IPS-20b (cell line): Measurements from ENCODE around the gene S100A7A.

Experiments
- H3K27ac ChIP-seq: one replicate; pipeline ENCODE4 v1.5.1; 2013; ENCODE audit warnings: low read length
- H3K27me3 ChIP-seq: 2 replicates; pipeline ENCODE4 v1.6.1; 2013; ENCODE audit warnings: mild to moderate bottlenecking, low read length, inconsistent platforms; ENCODE audit not compliant: insufficient read depth
- H3K36me3 ChIP-seq: 2 replicates; pipeline ENCODE4 v1.6.1; 2013; ENCODE audit warnings: low read depth, mild to moderate bottlenecking, inconsistent platforms, low read length, moderate library complexity; ENCODE audit not compliant: insufficient read depth
- H3K4me1 ChIP-seq: 2 replicates; pipeline ENCODE4 v1.6.1; 2013; ENCODE audit warnings: mild to moderate bottlenecking, control low read depth, inconsistent platforms, low read length, moderate library complexity; ENCODE audit not compliant: insufficient read depth
- H3K4me3 ChIP-seq: 2 replicates; pipeline ENCODE4 v1.5.1; 2013; ENCODE audit warnings: mild to moderate bottlenecking, low read length, inconsistent platforms
- H3K9ac ChIP-seq: 2 replicates; pipeline ENCODE4 v1.6.1; 2013; ENCODE audit warnings: low read depth, mild to moderate bottlenecking, inconsistent platforms, low read length, moderate library complexity
- H3K9me3 ChIP-seq: 2 replicates; pipeline ENCODE4 v1.6.1; 2013; ENCODE audit warnings: mild to moderate bottlenecking, low read depth, low read length, inconsistent platforms; ENCODE audit not compliant: insufficient read depth

S100A7A gene

GRCh38 chr1:153415850-153416570 is at the start of gene S100A7A:
Gene S100A7A (plus strand): TSS chr1:153416520. CDS start chr1:153418083, 1,563 bp downstream.
- no peak within 1 kb of the TSS for H3K27ac ChIP-seq
- no peaks in the 10 kb centered on the region for H3K27me3 ChIP-seq
- no peaks in the 10 kb centered on the region for H3K36me3 ChIP-seq
- no peaks in the 10 kb centered on the region for H3K9me3 ChIP-seq
- H3K4me3 ChIP-seq: no peak within 1 kb of the TSS
- no peak within 1 kb of the TSS for H3K9ac ChIP-seq
- no peaks in the 10 kb centered on the region for H3K4me1 ChIP-seq

GRCh38 chr1:153367090-153367489 is 49.2 kb upstream of the S100A7A start:
- Histone ChIP-seq H3K9ac (no peak overlapping the region), H3K36me3 (no peaks in the 10 kb centered on the region), H3K9me3 (no peaks in the 10 kb centered on the region), H3K27me3 (no peaks in the 10 kb centered on the region), H3K27ac (no peak overlapping the region), H3K4me3 (no peak overlapping the region), H3K4me1 (no peaks in the 10 kb centered on the region)

- H3K9me3 ChIP-seq: no peaks in the 10 kb centered on the region
- no peaks in the 10 kb centered on the region for H3K27me3 ChIP-seq
- no peak overlapping the region for H3K4me3 ChIP-seq
- no peaks in the 10 kb centered on the region for H3K36me3 ChIP-seq
- no peak overlapping the region for H3K27ac ChIP-seq
- no peaks in the 10 kb centered on the region for H3K4me1 ChIP-seq
- H3K9ac ChIP-seq: no peak overlapping the region
Measured at GRCh38 chr1:153368495-153368894, 47.8 kb upstream of the S100A7A start.

DNA sequence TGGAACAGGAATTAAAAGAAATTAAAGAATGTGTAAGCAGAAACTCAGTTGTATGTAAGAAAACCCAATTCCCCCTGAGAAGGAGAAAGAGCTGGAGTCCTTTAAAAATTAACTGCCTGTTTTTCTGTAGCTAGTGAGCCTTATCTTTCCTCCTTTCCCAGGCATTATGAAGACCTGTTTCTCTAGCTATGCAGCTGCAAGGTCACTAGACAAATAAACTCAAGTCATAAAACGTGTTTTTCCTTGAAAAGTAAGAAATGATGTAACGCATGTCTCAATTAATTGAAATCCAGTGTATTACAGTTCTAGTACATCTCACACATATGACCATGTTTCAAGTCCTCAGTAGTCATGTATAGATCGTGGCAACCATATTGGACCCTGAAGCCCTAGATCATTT is 46.2 kb upstream of the S100A7A start:
- H3K27me3 ChIP-seq: no peaks in the 10 kb centered on the region
- H3K9me3 ChIP-seq: no peaks in the 10 kb centered on the region
- no peak overlapping the region for H3K4me3 ChIP-seq
- no peaks in the 10 kb centered on the region for H3K4me1 ChIP-seq
- no peak overlapping the region for H3K27ac ChIP-seq
- H3K36me3 ChIP-seq: no peaks in the 10 kb centered on the region
- no peak overlapping the region for H3K9ac ChIP-seq

DNA sequence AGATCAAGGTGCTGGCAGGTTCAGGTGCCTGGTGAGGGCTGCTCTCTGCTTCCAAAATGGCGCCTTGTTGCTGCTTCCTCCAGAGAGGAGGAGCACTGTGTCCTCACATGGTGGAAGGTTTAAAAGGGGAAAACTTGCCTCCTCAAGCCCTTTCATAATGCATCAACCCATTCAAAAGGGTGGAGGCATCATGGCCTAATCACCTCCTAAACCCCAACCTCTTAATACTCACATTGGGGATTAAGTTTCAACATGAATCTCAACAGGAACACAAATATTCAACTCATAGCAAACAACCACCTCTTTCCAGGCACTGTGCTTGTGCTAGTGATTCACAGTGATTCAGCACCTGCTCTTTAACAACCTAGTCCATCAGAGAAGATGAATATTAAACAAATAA is 45.1 kb upstream of the S100A7A start:
- Histone ChIP-seq H3K36me3 (no peaks in the 10 kb centered on the region), H3K9me3 (no peaks in the 10 kb centered on the region), H3K27ac (no peak overlapping the region), H3K4me3 (no peak overlapping the region), H3K4me1 (no peaks in the 10 kb centered on the region), H3K9ac (no peak overlapping the region), H3K27me3 (no peaks in the 10 kb centered on the region)

DNA sequence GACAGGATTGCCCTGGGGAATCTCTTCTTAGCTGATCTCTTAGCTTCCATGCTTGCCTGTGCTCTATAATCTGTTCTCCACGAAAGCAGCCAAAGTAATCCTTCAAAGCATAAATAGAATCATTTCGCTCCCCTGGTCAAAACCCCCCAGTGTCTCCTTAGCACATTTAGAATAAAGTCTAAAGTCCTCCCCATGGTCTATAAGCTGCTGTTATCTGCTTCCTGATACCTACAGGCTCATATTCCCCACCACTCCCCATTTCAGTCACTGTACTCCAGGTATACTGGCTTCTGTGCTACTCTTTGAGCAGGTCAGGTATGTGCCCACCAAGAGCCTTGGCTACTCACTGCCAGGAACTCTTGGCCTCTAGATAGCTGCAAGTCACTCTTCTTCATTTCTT is 43.7 kb upstream of the S100A7A start:
- Histone ChIP-seq H3K9ac (no peak overlapping the region), H3K36me3 (no peaks in the 10 kb centered on the region), H3K9me3 (no peaks in the 10 kb centered on the region), H3K27ac (no peak overlapping the region), H3K27me3 (no peaks in the 10 kb centered on the region), H3K4me1 (no peaks in the 10 kb centered on the region), H3K4me3 (no peak overlapping the region)

DNA sequence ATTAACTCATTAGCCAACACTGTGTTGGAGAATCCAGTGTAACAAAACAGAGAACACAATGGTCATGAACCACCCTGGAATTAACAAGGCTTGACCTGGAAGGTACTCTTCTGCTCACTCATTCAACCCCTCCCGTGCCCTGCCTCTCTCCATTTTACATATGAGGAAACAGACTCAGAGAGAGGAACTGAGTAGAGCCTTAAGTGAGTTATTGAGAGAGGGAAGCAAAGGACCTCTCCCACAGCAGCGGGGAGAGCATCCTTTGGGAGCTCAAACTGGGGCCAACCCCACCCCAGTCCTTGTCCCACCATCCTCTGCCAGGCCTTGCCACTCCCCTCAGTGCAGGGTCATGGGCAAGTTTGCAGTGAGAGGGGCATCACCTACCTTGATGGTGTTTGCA is 42.2 kb upstream of the S100A7A start:
- no peak overlapping the region for H3K9ac ChIP-seq
- H3K36me3 ChIP-seq: no peaks in the 10 kb centered on the region
- H3K4me3 ChIP-seq: no peak overlapping the region
- no peak overlapping the region for H3K27ac ChIP-seq
- no peaks in the 10 kb centered on the region for H3K27me3 ChIP-seq
- H3K4me1 ChIP-seq: no peaks in the 10 kb centered on the region
- no peaks in the 10 kb centered on the region for H3K9me3 ChIP-seq

DNA sequence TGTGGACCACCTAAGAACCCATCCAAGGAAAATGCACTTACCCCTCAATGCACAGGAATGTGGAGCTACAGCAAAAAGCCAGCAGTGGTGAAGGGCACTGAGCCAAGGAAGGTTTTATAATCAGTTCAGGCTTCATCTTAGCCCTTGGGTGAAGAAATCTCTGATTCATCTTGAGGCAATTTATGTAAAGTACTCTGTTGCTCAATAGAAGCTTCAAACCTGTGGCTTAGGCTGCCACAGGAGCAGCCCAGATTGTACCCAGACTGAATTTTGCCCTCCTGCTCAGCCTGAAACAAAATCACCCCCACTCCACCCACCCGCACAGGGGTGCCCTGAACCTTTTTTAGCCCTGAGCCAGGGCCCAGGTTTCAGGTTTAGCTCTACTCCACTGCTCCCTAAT is 40.8 kb upstream of the S100A7A start, which contains the start of gene S100A12:
Gene S100A12, minus strand, starts transcription at position 111 of the 400 bp plus-strand sequence. CDS start 1,029 bp downstream, outside the sequence.
- Histone ChIP-seq H3K9me3 (no peaks in the 10 kb centered on the region), H3K27ac (no peak within 1 kb of the TSS), H3K4me1 (no peaks in the 10 kb centered on the region), H3K36me3 (no peaks in the 10 kb centered on the region), H3K9ac (no peak within 1 kb of the TSS), H3K27me3 (no peaks in the 10 kb centered on the region), H3K4me3 (no peak within 1 kb of the TSS)

DNA sequence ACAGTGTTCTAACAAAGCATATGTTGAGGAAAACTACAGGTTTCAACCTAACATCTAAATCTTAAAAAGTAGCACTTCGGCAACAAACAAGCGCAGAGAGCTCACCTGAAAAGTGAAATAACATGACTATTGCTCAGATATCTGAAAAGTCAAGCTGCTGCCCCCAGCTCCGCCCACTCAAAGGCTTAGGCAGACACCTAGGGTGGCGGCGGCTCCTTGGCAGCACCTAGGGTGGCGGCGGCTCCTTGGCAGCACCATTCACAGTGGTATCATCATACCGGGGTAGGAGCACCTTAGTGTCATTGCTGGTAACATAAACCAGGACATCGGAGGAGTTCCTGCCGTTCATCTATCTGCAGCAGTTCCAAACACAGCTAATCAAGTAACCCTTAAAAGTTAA is 36.7 kb upstream of the S100A7A start:
- Histone ChIP-seq H3K4me3 (no peak overlapping the region), H3K27me3 (no peaks in the 10 kb centered on the region), H3K9me3 (no peaks in the 10 kb centered on the region), H3K9ac (no peak overlapping the region), H3K4me1 (no peaks in the 10 kb centered on the region), H3K36me3 (no peaks in the 10 kb centered on the region), H3K27ac (no peak overlapping the region)

DNA sequence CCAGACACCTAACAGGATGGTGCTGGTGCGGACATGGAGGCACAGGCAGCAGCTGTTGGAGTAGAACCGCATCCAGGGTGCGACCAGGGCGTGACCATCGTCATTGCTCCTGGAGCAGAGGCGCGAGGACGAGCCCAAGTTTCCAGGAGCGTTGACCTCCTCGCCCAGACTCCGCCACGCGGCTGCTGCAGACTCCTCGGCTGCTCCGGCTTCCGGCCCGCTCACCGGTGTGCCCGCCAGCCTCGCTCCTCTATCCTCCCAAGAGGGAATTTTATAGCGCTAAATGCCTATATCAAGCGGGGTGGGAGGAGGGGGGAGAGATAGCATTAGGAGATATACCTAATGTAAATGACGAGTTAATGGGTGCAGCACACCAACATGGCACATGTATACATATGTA is 35.6 kb upstream of the S100A7A start:
- Histone ChIP-seq H3K4me1 (no peaks in the 10 kb centered on the region), H3K9ac (no peak overlapping the region), H3K27ac (no peak overlapping the region), H3K36me3 (no peaks in the 10 kb centered on the region), H3K4me3 (no peak overlapping the region), H3K27me3 (no peaks in the 10 kb centered on the region), H3K9me3 (no peaks in the 10 kb centered on the region)

DNA sequence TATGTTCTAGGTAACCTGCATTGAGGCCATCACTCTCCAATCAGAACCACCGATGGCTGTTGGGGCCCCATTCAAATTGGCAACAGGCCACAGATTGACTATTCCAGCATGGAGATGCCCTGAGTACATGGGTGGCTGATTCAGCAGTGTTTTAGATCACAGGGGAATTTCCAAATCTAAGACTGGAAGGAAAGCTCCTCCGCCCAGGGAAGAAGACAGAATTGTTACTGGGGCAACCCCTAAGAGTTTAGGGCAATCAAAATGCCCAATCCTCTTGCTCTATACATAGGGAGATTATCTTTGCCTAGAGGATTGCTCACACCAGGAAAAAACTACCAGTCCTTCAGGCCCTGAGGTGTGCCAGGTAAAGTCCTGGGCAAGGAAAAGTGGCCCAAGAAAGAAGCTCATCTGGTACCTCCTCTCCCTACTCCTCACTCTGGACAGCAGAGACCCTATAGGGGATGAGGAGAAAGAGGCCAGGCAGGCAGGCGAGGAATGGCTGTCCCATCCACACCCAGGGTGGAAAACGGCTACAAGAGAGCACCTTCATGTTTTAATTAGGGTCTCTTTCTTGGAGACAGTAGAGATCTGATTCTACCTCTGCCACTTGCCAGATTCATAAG is 31.3 kb upstream of the S100A7A start:
- Histone ChIP-seq H3K4me3 (no peak overlapping the region), H3K27ac (no peak overlapping the region), H3K9me3 (no peaks in the 10 kb centered on the region), H3K4me1 (no peaks in the 10 kb centered on the region), H3K9ac (no peak overlapping the region), H3K27me3 (no peaks in the 10 kb centered on the region), H3K36me3 (no peaks in the 10 kb centered on the region)

DNA sequence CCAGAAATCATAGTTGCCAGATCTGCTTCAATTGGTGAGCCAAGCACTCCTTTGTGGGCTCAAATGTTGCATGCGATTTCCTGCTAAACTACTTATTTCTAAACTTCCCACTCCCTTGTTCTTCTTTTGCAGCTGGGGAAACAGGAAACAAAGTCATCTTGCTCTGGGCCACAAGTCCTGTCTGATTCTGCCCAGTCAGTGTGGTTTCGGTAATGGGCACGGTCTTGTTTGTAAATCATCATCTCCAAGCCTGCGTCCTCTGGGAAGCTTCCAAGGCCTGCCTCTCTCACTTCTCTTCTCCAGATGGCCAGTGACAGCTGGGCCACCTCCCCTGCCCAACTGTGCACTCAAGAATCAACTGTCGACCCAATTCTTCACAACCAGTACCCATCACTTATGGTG is 29.8 kb upstream of the S100A7A start:
- Histone ChIP-seq H3K4me1 (no peaks in the 10 kb centered on the region), H3K9me3 (no peaks in the 10 kb centered on the region), H3K4me3 (no peak overlapping the region), H3K27ac (no peak overlapping the region), H3K36me3 (no peaks in the 10 kb centered on the region), H3K27me3 (no peaks in the 10 kb centered on the region), H3K9ac (no peak overlapping the region)
